ENCODE measurements around the gene MISP3. TPM values are rescaled to one million over a fixed set of nuclear protein-coding genes. Genes with fewer than 3 reads are reported as not detected.

The MISP3 gene
- total and polyA plus RNA-seq, 9 of the 15 experiments (the other 6 are each of a cell fraction or from before 2014, with no cell fraction given) = 0.25 to 5.6 (median 1.6) TPM

GRCh38 chr19:14091081-14091812 is 18.7 kb downstream of the MISP3 start (continued):
- 0 out of 2 replicates have a peak, but pooled peaks have one; percentile 9 for TF ChIP-seq TOE1 (IDR thresholded peaks at IDR 0.05; ENCODE audit: borderline replicate concordance)
- no peak for TF ChIP-seq TOE1 (CRISPR knock-in tag; IDR thresholded peaks at IDR 0.05; ENCODE audit: borderline replicate concordance, low read depth)
- no peak for TF ChIP-seq FOSL1 (tag; conservative IDR thresholded peaks at IDR 0.05)
- TF ChIP-seq CREM (IDR thresholded peaks at IDR 0.05; ENCODE audit: low read depth) = no peak; the same call in 1 of the 2 replicates
- no peak for TF ChIP-seq ZNF589 (CRISPR knock-in tag; IDR thresholded peaks at IDR 0.05; ENCODE audit: low read depth)
- peak; percentile 67; the same call in 1 of the 2 replicates for TF ChIP-seq POLR2A (conservative IDR thresholded peaks at IDR 0.05)
- no peak for TF ChIP-seq MBD1 (CRISPR knock-in tag; IDR thresholded peaks at IDR 0.05)
- TF ChIP-seq CHD2 (IDR thresholded peaks at IDR 0.05; ENCODE audit: low read depth, low read length) = peak; percentile 29; the same call in 1 of the 2 replicates
- peak; percentile 23; the same call in 1 of the 2 replicates for TF ChIP-seq CC2D1A (IDR thresholded peaks at IDR 0.05)
- no peak for TF ChIP-seq ZNF696 (CRISPR knock-in tag; conservative IDR thresholded peaks at IDR 0.05)
- no peak for TF ChIP-seq RBM39 (optimal IDR thresholded peaks at IDR 0.05; ENCODE audit: low read depth, low read length)
- TF ChIP-seq BRD9 (IDR thresholded peaks at IDR 0.05; ENCODE audit: low read depth, partially characterized antibody) = peak; percentile 54
- TF ChIP-seq BHLHE40 (IDR thresholded peaks at IDR 0.05; ENCODE audit: low read length) = 0 out of 2 replicates have a peak, but pooled peaks have one; percentile 3
- TF ChIP-seq ZNF764 (CRISPR knock-in tag; IDR thresholded peaks at IDR 0.05; ENCODE audit: low read depth) = no peak
- TF ChIP-seq HMBOX1 (IDR thresholded peaks at IDR 0.05) = no peak
- TF ChIP-seq ZBTB9 (CRISPR knock-in tag; IDR thresholded peaks at IDR 0.05) = peak; percentile 57; the same call in 1 of the 2 replicates
- no peak for TF ChIP-seq ZBTB33 (CRISPR knock-in tag; IDR thresholded peaks at IDR 0.05)
- no peak for TF ChIP-seq ZNF561 (CRISPR knock-in tag; conservative IDR thresholded peaks at IDR 0.05)
- TF ChIP-seq TAF15 (IDR thresholded peaks at IDR 0.05; ENCODE audit: low read depth, low read length) = no peak
- TF ChIP-seq ZNF24 (IDR thresholded peaks at IDR 0.05) = no peak
- no peak for TF ChIP-seq MCM2 (IDR thresholded peaks at IDR 0.05; ENCODE audit: low read depth)
- no peak for TF ChIP-seq NFIC (IDR thresholded peaks at IDR 0.05)
- TF ChIP-seq ZNF449 (CRISPR knock-in tag; IDR thresholded peaks at IDR 0.05) = no peak
